Thoracic aorta (tissue), 2 donors: ENCODE data around the gene FAM171A1. TPM values are rescaled to one million over a fixed set of nuclear protein-coding genes. Genes with fewer than 3 reads are reported as not detected.

ENCODE experiments used
- ATAC-seq: fragments of 150-250 bp; one replicate; pipeline ENCODE4 v1.8.0; 2017; ENCODE audit warnings: low read depth; ENCODE audit not compliant: insufficient number of reproducible peaks, low FRiP score
- DNase-seq: peaks from one replicate; pipeline ENCODE4 v3.0.0-alpha.2; 2020; ENCODE audit warnings: low spot score
- H3K27ac ChIP-seq, 2 donors: fragments of 200-600 bp; sonication (generic); 1 replicate in 1 of 2; 2 replicates in 1 of 2; pipeline ENCODE4 v1.5.1; 2016; ENCODE audit warnings: mild to moderate bottlenecking in 2 of 2, moderate library complexity in 2 of 2
- H3K27me3 ChIP-seq: fragments of 200-600 bp; sonication (generic); replicated peaks from 2 replicates; pipeline ENCODE4 v1.6.0; 2016; ENCODE audit warnings: mild to moderate bottlenecking; ENCODE audit not compliant: insufficient read depth
- H3K36me3 ChIP-seq: fragments of 200-600 bp; sonication (generic); one replicate; pipeline ENCODE4 v1.5.1; 2016
- H3K4me1 ChIP-seq, 2 donors: fragments of 200-600 bp; sonication (generic); 1 replicate in 1 of 2; 2 replicates in 1 of 2; pipeline versions ENCODE4 v1.5.1 to v1.6.0; 2016; ENCODE audit warnings: low read depth in 2 of 2, mild to moderate bottlenecking in 1 of 2; ENCODE audit not compliant: control insufficient read depth in 1 of 2
- H3K4me3 ChIP-seq: fragments of 200-600 bp; sonication (generic); 2 replicates; pipeline ENCODE4 v1.5.1; 2016; ENCODE audit warnings: mild to moderate bottlenecking
- H3K9me3 ChIP-seq: fragments of 200-600 bp; sonication (generic); 2 replicates; pipeline ENCODE4 v1.5.1; 2016
- CTCF ChIP-seq: fragments of 200-600 bp; sonication (generic); IDR thresholded peaks from one replicate; pipeline ENCODE4 v1.5.1; 2019; ENCODE audit warnings: antibody characterized with exemption
- total RNA-seq, 2 donors: library from RNA; depleted of rRNA; stranded (reverse); fragments of >200 nt; gene quantifications; one replicate each; pipeline versions ENCODE4 v1.1.0 to v1.2.3, GENCODE V29; 2016

FAM171A1 gene
- total RNA-seq, 2 donors from 2014 or later: 14.8 to 28.7 TPM

DNA sequence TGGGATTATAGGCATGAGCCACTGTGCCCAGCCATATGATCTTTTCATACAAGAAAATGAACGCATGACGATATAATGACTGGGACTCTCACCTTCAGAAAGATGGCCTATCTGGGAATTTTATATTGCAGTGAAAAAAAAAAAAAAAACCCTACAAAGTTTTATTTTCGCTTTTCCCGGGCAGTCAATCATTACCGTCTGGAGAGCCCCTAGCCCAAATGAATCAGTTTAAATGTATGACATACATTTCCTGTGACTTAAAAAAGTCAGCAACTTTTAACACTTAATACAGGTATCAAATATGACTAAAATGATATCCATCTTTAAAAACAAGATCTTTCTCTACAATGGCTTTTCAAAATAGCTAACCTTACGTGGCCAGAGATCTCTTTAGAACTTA lies 154.4 kb downstream of the FAM171A1 start:
- Histone ChIP-seq H3K27me3 (no peaks in the 10 kb centered on the region), H3K4me1 (no peaks in the 10 kb centered on the region), H3K27ac (no peak overlapping the region), H3K4me3 (no peak overlapping the region), H3K9me3 (no peaks in the 10 kb centered on the region), H3K36me3 (no peaks in the 10 kb centered on the region)
- DNase-seq (no peak), ATAC-seq (no peak)
- TF ChIP-seq CTCF: no peak

DNA sequence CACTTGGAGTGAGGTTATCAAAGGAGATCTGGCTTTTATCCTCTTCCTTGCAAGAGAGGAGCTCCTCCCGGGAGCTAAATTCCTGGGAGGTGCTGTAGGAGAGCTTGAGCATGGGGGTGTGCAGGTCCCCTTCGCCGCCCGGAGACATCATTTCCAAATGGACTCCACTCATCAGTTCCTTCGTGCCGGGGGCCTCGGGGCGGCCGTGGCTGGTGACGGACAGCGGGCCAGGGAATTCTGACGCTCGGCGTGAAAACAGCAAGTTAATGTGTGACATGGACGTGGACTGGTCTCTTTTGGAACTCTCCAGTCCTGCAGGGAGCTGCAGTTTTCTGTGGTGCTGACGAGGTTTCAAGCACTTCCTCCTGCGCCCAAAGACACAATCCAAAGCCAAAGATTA lies 156.9 kb downstream of the FAM171A1 start:
- H3K9me3 ChIP-seq: no peaks in the 10 kb centered on the region
- H3K4me3 ChIP-seq: no peak overlapping the region
- no peaks in the 10 kb centered on the region for H3K4me1 ChIP-seq
- ATAC-seq (no peak), DNase-seq (no peak)
- no peak overlapping the region for H3K27ac ChIP-seq
- H3K36me3 ChIP-seq: no peaks in the 10 kb centered on the region
- no peak for TF ChIP-seq CTCF
- H3K27me3 ChIP-seq: no peaks in the 10 kb centered on the region

GRCh38 chr10:15213461-15213861 lies 157.6 kb downstream of the FAM171A1 start:
- H3K27ac ChIP-seq: no peak overlapping the region
- H3K36me3 ChIP-seq: no peaks in the 10 kb centered on the region
- no peaks in the 10 kb centered on the region for H3K4me1 ChIP-seq
- ATAC-seq (no peak), DNase-seq (no peak)
- no peaks in the 10 kb centered on the region for H3K27me3 ChIP-seq
- no peak for TF ChIP-seq CTCF
- no peak overlapping the region for H3K4me3 ChIP-seq
- no peaks in the 10 kb centered on the region for H3K9me3 ChIP-seq

GRCh38 chr10:15211464-15211979 lies 159.6 kb downstream of the FAM171A1 start:
- Histone ChIP-seq H3K36me3 (no peaks in the 10 kb centered on the region), H3K4me3 (no peak overlapping the region), H3K9me3 (no peaks in the 10 kb centered on the region), H3K4me1 (no peaks in the 10 kb centered on the region), H3K27me3 (no peaks in the 10 kb centered on the region), H3K27ac (no peak overlapping the region)
- no peak for TF ChIP-seq CTCF
- DNase-seq (no peak), ATAC-seq (no peak)

GRCh38 chr10:15210521-15210920 lies 160.6 kb downstream of the FAM171A1 start:
- no peak overlapping the region for H3K27ac ChIP-seq
- no peak for ATAC-seq
- no peaks in the 10 kb centered on the region for H3K36me3 ChIP-seq
- no peak for TF ChIP-seq CTCF
- DNase-seq: no peak
- no peaks in the 10 kb centered on the region for H3K4me1 ChIP-seq
- no peak overlapping the region for H3K4me3 ChIP-seq
- no peaks in the 10 kb centered on the region for H3K27me3 ChIP-seq
- no peaks in the 10 kb centered on the region for H3K9me3 ChIP-seq
